Measurements from ENCODE around the gene GPATCH2.

Gene GPATCH2

DNA sequence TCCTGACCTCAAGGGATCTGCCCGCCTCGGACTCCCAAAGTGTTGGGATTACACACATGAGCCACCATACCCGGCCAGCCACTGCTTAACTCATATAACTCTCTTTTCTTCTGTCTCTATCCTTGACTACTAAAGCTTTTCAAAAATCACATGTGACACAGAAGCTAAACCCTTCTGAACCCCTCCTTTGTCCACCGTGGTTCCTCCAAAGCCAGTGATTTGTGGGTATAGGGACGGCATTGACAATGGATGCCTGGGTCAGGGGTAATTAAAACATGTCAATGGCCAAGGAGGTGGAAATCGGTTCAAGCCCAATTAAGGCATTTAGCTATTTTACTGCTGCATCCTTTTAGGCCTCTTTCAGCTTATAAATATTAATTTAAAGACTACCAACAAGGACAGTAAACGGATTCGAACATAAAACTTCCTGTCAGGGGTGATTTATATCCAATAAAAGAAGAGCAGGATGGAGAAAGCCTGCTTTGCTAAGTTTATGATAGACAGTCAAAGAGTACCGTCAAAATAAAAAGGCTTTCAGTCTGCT is 242.3 kb downstream of the GPATCH2 start:
- TF ChIP-seq FOXM1 (IDR thresholded peaks at IDR 0.05; ENCODE audit: borderline replicate concordance, low read depth) = no peak
- TF ChIP-seq, protein P1, sequence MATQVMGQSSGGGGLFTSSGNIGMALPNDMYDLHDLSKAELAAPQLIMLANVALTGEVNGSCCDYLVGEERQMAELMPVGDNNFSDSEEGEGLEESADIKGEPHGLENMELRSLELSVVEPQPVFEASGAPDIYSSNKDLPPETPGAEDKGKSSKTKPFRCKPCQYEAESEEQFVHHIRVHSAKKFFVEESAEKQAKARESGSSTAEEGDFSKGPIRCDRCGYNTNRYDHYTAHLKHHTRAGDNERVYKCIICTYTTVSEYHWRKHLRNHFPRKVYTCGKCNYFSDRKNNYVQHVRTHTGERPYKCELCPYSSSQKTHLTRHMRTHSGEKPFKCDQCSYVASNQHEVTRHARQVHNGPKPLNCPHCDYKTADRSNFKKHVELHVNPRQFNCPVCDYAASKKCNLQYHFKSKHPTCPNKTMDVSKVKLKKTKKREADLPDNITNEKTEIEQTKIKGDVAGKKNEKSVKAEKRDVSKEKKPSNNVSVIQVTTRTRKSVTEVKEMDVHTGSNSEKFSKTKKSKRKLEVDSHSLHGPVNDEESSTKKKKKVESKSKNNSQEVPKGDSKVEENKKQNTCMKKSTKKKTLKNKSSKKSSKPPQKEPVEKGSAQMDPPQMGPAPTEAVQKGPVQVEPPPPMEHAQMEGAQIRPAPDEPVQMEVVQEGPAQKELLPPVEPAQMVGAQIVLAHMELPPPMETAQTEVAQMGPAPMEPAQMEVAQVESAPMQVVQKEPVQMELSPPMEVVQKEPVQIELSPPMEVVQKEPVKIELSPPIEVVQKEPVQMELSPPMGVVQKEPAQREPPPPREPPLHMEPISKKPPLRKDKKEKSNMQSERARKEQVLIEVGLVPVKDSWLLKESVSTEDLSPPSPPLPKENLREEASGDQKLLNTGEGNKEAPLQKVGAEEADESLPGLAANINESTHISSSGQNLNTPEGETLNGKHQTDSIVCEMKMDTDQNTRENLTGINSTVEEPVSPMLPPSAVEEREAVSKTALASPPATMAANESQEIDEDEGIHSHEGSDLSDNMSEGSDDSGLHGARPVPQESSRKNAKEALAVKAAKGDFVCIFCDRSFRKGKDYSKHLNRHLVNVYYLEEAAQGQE (IDR thresholded peaks at IDR 0.05; ENCODE audit: low read depth) = no peak
- TF ChIP-seq, protein P2, sequence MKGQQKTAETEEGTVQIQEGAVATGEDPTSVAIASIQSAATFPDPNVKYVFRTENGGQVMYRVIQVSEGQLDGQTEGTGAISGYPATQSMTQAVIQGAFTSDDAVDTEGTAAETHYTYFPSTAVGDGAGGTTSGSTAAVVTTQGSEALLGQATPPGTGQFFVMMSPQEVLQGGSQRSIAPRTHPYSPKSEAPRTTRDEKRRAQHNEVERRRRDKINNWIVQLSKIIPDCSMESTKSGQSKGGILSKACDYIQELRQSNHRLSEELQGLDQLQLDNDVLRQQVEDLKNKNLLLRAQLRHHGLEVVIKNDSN (IDR thresholded peaks at IDR 0.05) = no peak
- TF ChIP-seq CREB1 (IDR thresholded peaks at IDR 0.05; ENCODE audit: low read depth) = no peak
- no peak for TF ChIP-seq TCF12 (IDR thresholded peaks at IDR 0.05; ENCODE audit: low read depth)
- no peak for TF ChIP-seq YY1 (IDR thresholded peaks at IDR 0.05; ENCODE audit: low read depth)
- no peak for TF ChIP-seq CEBPB (IDR thresholded peaks at IDR 0.05)
- TF ChIP-seq ZBTB7A (IDR thresholded peaks at IDR 0.05; ENCODE audit: low read depth) = no peak
- TF ChIP-seq RAD21 (IDR thresholded peaks at IDR 0.05; ENCODE audit: low read depth) = no peak
- TF ChIP-seq TAF1 (IDR thresholded peaks at IDR 0.05; ENCODE audit: low read depth) = no peak
- TF ChIP-seq, protein P3, sequence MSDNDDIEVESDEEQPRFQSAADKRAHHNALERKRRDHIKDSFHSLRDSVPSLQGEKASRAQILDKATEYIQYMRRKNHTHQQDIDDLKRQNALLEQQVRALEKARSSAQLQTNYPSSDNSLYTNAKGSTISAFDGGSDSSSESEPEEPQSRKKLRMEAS (IDR thresholded peaks at IDR 0.05) = no peak
- TF ChIP-seq EGR1 (IDR thresholded peaks at IDR 0.05) = no peak
- no peak for TF ChIP-seq NFIC (IDR thresholded peaks at IDR 0.05)
- no peak for TF ChIP-seq TEAD4 (IDR thresholded peaks at IDR 0.05)

DNA sequence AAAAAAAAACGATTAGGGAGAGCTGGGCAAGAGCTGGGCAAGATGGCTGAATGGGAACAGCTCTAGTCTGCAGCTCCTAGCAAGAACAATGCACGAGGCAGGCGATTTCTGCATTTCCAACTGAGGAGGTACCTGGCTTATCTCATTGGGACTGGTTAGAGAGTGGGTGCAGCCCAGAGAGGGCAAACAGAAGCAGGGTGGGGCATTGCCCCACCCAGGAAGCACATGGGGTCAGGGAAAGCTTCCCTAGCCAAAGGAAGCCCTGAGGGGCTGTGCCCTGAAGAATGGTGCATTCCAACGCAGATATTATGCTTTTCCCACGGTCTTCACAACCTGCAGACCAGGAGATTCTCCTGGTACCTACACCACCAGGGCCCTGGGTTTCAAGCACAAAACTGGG is 251.6 kb downstream of the GPATCH2 start:
- TF ChIP-seq EGR1 (IDR thresholded peaks at IDR 0.05) (no peak), RAD21 (IDR thresholded peaks at IDR 0.05; ENCODE audit: low read depth) (no peak), CREB1 (IDR thresholded peaks at IDR 0.05; ENCODE audit: low read depth) (no peak), CEBPB (IDR thresholded peaks at IDR 0.05) (no peak), EP300 (IDR thresholded peaks at IDR 0.05; ENCODE audit: borderline replicate concordance) (no peak), YY1 (IDR thresholded peaks at IDR 0.05; ENCODE audit: low read depth) (no peak), NFIC (IDR thresholded peaks at IDR 0.05) (no peak), TAF1 (IDR thresholded peaks at IDR 0.05; ENCODE audit: low read depth) (no peak), FOXM1 (IDR thresholded peaks at IDR 0.05; ENCODE audit: borderline replicate concordance, low read depth) (no peak), ZBTB7A (IDR thresholded peaks at IDR 0.05; ENCODE audit: low read depth) (no peak), TCF12 (IDR thresholded peaks at IDR 0.05; ENCODE audit: low read depth) (no peak), TEAD4 (IDR thresholded peaks at IDR 0.05) (no peak)
- TF ChIP-seq, protein P2 (IDR thresholded peaks at IDR 0.05) = no peak
- TF ChIP-seq, protein P3 (IDR thresholded peaks at IDR 0.05) = no peak
- TF ChIP-seq, protein P1 (IDR thresholded peaks at IDR 0.05; ENCODE audit: low read depth) = no peak

All from Ishikawa (cell line).